D721Med (cell line): ENCODE results near the gene AKT1S1.

Source experiments
- DNase-seq: peaks from one replicate; pipeline ENCODE4 v3.0.0; 2011; ENCODE audit warnings: low spot score; ENCODE audit not compliant: insufficient read length
- FAIRE-seq: peaks from 2 replicates; lab custom pipeline; 2011; peaks lifted over from hg19 to GRCh38; lab: Jason Lieb, UNC
- TF ChIP-seq, protein P1 (sequence below): IDR thresholded peaks from 2 replicates; pipeline ENCODE4 v1.5.1; 2012; ENCODE audit warnings: mild to moderate bottlenecking, control low read depth; ENCODE audit not compliant: insufficient read depth; ENCODE audit errors: missing control alignments

The AKT1S1 gene

DNA sequence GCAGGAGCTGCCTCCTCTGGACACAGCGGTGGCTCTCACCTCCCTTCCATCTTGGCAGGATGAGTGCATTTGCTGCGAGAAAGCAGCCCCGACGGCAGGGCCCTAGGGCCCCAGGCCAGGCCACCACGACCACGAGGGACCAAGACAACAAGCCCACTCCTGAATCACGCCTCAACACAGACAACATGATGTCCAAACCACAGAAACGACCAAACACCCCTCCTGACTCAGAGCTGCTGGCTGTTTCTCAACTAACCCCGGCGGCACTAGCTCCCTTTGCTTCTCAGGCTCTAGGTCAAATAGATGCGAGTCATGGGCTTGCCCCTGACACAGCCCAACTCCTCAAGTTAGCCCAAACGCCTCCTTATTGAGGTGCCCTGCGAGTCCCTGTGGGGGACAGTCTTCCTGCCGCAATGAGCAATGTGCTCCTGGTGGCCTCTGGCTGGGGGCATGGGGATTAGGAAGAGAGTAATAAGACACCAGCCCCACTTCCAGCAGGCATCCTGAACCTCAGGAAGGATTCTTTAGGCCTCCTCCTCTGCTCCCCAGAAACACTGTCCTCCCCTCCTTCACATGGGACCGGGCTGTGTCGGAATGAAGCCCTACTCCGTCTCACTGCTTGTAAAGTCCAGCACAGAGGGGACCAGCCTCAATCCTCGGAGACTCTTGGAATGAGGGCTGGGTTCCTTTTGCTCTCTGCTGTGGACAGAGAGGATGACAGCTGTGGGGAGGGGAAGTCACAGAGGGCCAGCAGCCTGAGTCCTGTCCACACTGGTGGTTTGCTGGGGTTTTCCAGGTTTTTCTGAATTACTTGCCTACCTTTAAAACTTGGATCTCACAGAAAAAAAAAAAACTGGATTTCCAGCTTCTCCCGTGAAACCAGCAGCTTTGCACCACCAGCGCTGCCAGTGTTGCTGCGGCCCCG is 45.0 kb upstream of the AKT1S1 start:
- DNase-seq: no peak
- TF ChIP-seq, protein P1, sequence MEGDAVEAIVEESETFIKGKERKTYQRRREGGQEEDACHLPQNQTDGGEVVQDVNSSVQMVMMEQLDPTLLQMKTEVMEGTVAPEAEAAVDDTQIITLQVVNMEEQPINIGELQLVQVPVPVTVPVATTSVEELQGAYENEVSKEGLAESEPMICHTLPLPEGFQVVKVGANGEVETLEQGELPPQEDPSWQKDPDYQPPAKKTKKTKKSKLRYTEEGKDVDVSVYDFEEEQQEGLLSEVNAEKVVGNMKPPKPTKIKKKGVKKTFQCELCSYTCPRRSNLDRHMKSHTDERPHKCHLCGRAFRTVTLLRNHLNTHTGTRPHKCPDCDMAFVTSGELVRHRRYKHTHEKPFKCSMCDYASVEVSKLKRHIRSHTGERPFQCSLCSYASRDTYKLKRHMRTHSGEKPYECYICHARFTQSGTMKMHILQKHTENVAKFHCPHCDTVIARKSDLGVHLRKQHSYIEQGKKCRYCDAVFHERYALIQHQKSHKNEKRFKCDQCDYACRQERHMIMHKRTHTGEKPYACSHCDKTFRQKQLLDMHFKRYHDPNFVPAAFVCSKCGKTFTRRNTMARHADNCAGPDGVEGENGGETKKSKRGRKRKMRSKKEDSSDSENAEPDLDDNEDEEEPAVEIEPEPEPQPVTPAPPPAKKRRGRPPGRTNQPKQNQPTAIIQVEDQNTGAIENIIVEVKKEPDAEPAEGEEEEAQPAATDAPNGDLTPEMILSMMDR: no peak
- FAIRE-seq: no peak

- no peak for DNase-seq
- TF ChIP-seq, protein P1: no peak
- no peak for FAIRE-seq
These were observed 43.6 kb upstream of the AKT1S1 start for GRCh38 chr19:49920624-49921363.

DNA sequence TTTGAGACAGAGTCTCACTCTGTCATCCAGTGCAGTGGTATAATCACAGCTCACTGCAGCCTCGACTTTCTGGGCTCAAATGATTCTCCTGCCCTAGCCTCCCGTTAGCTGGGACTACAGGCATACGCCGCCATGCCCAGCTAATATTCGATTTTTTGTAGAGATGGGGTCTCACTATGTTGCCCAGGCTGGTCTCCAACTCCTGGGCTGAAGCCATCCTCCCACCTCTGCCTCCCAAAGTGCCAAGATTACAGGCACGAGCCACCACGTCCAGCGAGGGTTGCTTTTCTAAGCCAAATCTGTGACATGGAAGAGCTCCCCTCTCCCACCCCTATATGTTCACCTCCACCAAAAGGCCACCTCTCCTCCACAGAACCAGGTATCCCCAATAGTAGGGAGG is 40.9 kb upstream of the AKT1S1 start:
- FAIRE-seq (no peak), DNase-seq (no peak)
- TF ChIP-seq, protein P1: no peak

- TF ChIP-seq, protein P1: peak; percentile 14
- no peak for DNase-seq
- FAIRE-seq: no peak
These were observed 39.9 kb upstream of the AKT1S1 start for GRCh38 chr19:49916839-49917733.

DNA sequence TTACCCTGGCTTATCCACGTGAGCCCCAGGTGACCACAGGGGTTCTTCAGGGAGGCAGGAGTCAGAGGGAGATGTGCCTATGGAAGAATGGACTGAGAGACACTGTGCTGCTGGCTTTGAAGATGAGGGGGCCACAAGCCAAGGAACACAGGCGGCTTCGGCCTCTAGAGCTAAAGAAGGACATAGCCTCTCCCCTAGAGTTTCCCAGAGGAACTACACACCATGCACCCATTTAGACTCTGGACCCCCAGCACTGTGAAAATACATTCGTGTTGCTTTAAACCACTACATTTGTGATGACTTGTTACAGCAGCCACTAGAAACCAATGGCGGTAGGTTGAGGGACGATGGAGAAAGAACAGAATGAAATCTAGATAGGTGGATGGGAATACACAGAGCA is 38.1 kb upstream of the AKT1S1 start:
- FAIRE-seq: no peak
- DNase-seq: no peak
- TF ChIP-seq, protein P1: no peak

DNA sequence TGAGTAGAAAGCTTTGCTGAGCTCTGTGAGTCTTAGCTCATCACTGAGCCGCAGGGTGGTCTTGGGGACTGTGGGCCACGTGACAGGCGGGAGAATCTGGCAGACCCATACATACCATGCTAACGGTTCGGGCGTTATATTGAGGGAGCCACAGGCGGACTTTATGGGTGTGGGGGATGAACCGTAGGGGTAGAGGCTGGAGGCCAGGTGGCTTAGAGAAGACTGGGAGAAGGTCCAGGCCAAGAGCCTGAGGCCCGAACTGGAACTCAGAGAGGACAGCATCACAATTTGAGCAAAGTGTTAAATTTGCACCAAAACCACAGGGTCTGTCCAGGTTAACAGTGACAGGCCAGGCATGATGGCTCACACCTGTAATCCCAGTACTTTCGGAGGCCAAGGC is 36.6 kb upstream of the AKT1S1 start:
- TF ChIP-seq, protein P1: no peak
- FAIRE-seq: no peak
- DNase-seq: no peak
